ENCODE data around the gene CRX.
"Not testable (repeated sequence)": the region's sequence is repeated elsewhere in the genome, so short reads cannot be mapped to it uniquely, and the experiment has no call there.

DNA sequence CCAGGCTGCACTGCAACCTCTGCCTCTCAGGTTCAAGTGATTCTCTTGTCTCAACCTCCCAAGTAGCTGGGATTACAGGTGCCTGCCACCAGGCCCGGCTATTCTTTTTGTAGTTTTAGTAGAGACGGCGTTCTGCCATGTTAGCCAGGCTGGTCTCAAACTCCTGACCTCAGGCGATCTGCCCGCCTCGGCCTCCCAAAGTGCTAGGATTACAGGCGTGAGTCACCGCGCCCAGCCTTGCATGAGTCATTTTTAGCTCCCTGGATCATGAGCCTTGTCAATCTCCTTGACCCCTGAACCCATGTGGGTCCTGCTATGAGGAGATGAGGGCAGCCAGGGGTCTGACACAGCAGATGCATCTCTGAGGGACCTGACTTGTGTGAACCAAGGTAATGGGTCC lies 36.5 kb downstream of the CRX start:
- TF ChIP-seq, protein P1, sequence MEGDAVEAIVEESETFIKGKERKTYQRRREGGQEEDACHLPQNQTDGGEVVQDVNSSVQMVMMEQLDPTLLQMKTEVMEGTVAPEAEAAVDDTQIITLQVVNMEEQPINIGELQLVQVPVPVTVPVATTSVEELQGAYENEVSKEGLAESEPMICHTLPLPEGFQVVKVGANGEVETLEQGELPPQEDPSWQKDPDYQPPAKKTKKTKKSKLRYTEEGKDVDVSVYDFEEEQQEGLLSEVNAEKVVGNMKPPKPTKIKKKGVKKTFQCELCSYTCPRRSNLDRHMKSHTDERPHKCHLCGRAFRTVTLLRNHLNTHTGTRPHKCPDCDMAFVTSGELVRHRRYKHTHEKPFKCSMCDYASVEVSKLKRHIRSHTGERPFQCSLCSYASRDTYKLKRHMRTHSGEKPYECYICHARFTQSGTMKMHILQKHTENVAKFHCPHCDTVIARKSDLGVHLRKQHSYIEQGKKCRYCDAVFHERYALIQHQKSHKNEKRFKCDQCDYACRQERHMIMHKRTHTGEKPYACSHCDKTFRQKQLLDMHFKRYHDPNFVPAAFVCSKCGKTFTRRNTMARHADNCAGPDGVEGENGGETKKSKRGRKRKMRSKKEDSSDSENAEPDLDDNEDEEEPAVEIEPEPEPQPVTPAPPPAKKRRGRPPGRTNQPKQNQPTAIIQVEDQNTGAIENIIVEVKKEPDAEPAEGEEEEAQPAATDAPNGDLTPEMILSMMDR (IDR thresholded peaks at IDR 0.05), result not testable (repeated sequence)
- TF ChIP-seq POLR2AphosphoS5 (IDR thresholded peaks at IDR 0.05; ENCODE audit: low read depth, low read length), result not testable (repeated sequence)
- TF ChIP-seq, protein P2, sequence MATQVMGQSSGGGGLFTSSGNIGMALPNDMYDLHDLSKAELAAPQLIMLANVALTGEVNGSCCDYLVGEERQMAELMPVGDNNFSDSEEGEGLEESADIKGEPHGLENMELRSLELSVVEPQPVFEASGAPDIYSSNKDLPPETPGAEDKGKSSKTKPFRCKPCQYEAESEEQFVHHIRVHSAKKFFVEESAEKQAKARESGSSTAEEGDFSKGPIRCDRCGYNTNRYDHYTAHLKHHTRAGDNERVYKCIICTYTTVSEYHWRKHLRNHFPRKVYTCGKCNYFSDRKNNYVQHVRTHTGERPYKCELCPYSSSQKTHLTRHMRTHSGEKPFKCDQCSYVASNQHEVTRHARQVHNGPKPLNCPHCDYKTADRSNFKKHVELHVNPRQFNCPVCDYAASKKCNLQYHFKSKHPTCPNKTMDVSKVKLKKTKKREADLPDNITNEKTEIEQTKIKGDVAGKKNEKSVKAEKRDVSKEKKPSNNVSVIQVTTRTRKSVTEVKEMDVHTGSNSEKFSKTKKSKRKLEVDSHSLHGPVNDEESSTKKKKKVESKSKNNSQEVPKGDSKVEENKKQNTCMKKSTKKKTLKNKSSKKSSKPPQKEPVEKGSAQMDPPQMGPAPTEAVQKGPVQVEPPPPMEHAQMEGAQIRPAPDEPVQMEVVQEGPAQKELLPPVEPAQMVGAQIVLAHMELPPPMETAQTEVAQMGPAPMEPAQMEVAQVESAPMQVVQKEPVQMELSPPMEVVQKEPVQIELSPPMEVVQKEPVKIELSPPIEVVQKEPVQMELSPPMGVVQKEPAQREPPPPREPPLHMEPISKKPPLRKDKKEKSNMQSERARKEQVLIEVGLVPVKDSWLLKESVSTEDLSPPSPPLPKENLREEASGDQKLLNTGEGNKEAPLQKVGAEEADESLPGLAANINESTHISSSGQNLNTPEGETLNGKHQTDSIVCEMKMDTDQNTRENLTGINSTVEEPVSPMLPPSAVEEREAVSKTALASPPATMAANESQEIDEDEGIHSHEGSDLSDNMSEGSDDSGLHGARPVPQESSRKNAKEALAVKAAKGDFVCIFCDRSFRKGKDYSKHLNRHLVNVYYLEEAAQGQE (IDR thresholded peaks at IDR 0.05; ENCODE audit: insufficient read depth in 1 of 2, low read depth in 2 of 2, low read length in 1 of 2), result not testable (repeated sequence)
